GM12878 (cell line): ENCODE results near the gene ANKHD1. TPM values are rescaled to one million over a fixed set of nuclear protein-coding genes. Genes with fewer than 3 reads are reported as not detected.

ENCODE experiments used
- ATAC-seq: fragments of 200-7000 bp; cut with Tn5 transposase; 3 replicates; pipeline ENCODE4 v1.9.1; 2020; ENCODE audit warnings: mild to moderate bottlenecking, moderate library complexity
- Bru-seq: library from RNA; stranded (reverse); fragments of 400-500 nt; gene quantifications from one replicate; lab custom pipeline; 2021; lab: Mats Ljungman, UMichigan
- BruChase-seq, 2 experiments: library from RNA; stranded (reverse); fragments of 400-500 nt; gene quantifications; one replicate each; lab custom pipeline; 2021; lab: Mats Ljungman, UMichigan
- BruUV-seq: library from RNA; stranded (reverse); fragments of 400-500 nt; replicated peaks from 2 replicates; lab custom pipeline; 2021; lab: Mats Ljungman, UMichigan
- CTCF ChIA-PET: fragments of 300-600 bp; sonication (Branson Sonifier 250); formaldehyde crosslinking; extraction: SDS; loops from one replicate; lab custom pipeline; 2021; ENCODE audit warnings: inconsistent platforms; lab: Yijun Ruan, JAX
- POLR2A ChIA-PET: fragments of 350-600 bp; formaldehyde crosslinking; extraction: SDS; loops from one replicate; lab custom pipeline; 2021; ENCODE audit warnings: inconsistent platforms; lab: Charles Lee
- RAD21 ChIA-PET: fragments of 300-600 bp; sonication (Branson Sonifier 250); formaldehyde crosslinking; loops from one replicate; lab custom pipeline; 2023; ENCODE audit warnings: antibody characterized with exemption; ENCODE audit not compliant: unreplicated experiment; lab: Charles Lee
- SMC1A ChIA-PET: fragments of 300-600 bp; sonication (Branson Sonifier 250); formaldehyde crosslinking; loops from one replicate; lab custom pipeline; 2023; ENCODE audit not compliant: unreplicated experiment, uncharacterized antibody; lab: Charles Lee
- DNase-seq: peaks from one replicate; pipeline ENCODE4 v3.0.0-alpha.2; 2011; ENCODE audit warnings: low read depth, low spot score
- FAIRE-seq: peaks from 3 replicates; lab custom pipeline; 2011; peaks lifted over from hg19 to GRCh38; lab: Jason Lieb, UNC
- H2AFZ ChIP-seq: 2 replicates; pipeline ENCODE4 v1.6.0; 2011; ENCODE audit warnings: low read depth, low read length, control low read depth; ENCODE audit not compliant: control insufficient read depth
- H3K27ac ChIP-seq: 2 replicates; pipeline ENCODE4 v1.5.1; 2011; ENCODE audit warnings: control low read depth; ENCODE audit not compliant: control insufficient read depth, insufficient read depth
- H3K27me3 ChIP-seq, 2 experiments: replicated peaks in 1 of 2; 2 replicates each; pipeline versions ENCODE4 v1.6.0 to v1.6.1; 2011; ENCODE audit warnings: low read length in 1 of 2; ENCODE audit not compliant: control insufficient read depth in 2 of 2, insufficient read depth in 2 of 2
- H3K36me3 ChIP-seq, 2 experiments: 2 replicates each; pipeline ENCODE4 v1.5.1; 2011; ENCODE audit warnings: low read length in 1 of 2; ENCODE audit not compliant: control insufficient read depth in 2 of 2, insufficient read depth in 2 of 2
- H3K4me1 ChIP-seq: 2 replicates; pipeline ENCODE4 v1.6.1; 2011; ENCODE audit warnings: mild to moderate bottlenecking, low read length, moderate library complexity, mixed read lengths; ENCODE audit not compliant: control insufficient read depth, insufficient read depth
- H3K4me2 ChIP-seq: 2 replicates; pipeline ENCODE4 v1.6.0; 2011; ENCODE audit warnings: control low read depth; ENCODE audit not compliant: control insufficient read depth, insufficient read depth
- H3K4me3 ChIP-seq: fragments of 200-600 bp; sonication (generic); 2 replicates; pipeline ENCODE4 v1.5.1; 2016
- H3K79me2 ChIP-seq: 2 replicates; pipeline ENCODE4 v1.6.0; 2011; ENCODE audit warnings: low read length; ENCODE audit not compliant: control insufficient read depth, insufficient read depth
- H3K9ac ChIP-seq: 2 replicates; pipeline ENCODE4 v1.8.0; 2011; ENCODE audit warnings: low read length, control low read depth, mixed read lengths; ENCODE audit not compliant: control insufficient read depth, insufficient read depth
- H3K9me3 ChIP-seq: replicated peaks from 3 replicates; pipeline ENCODE4 v1.5.1; 2011; ENCODE audit warnings: mild to moderate bottlenecking, low read length; ENCODE audit not compliant: control insufficient read depth, insufficient read depth
- H4K20me1 ChIP-seq: 2 replicates; pipeline ENCODE4 v1.6.0; 2011; ENCODE audit not compliant: control insufficient read depth, insufficient read depth
- ASH2L ChIP-seq: fragments of 300-600, 200-600 bp; sonication (generic); IDR thresholded peaks from 2 replicates; pipeline ENCODE4 v1.6.1; 2017; ENCODE audit warnings: low read depth, mild to moderate bottlenecking, borderline replicate concordance
- CREM ChIP-seq: IDR thresholded peaks from 2 replicates; pipeline ENCODE4 v1.6.1; 2014; ENCODE audit warnings: antibody characterized with exemption, low read depth
- EP300 ChIP-seq, 2 experiments: fragments of 150-350 bp in 1 of 2; IDR thresholded peaks; 2 replicates each; pipeline ENCODE4 v1.6.1; 2011 to 2012; ENCODE audit warnings: low read depth in 2 of 2, low read length in 2 of 2, borderline replicate concordance in 1 of 2, improper control_type of control experiment in 1 of 2, inconsistent platforms in 1 of 2; ENCODE audit not compliant: control insufficient read depth in 1 of 2
- RAD51 ChIP-seq: fragments of 450-650 bp; IDR thresholded peaks from 2 replicates; pipeline ENCODE4 v1.6.1; 2016; ENCODE audit warnings: moderate library complexity, mild to moderate bottlenecking, inconsistent platforms
- RUNX3 ChIP-seq: IDR thresholded peaks from 2 replicates; pipeline ENCODE4 v1.6.1; 2012; ENCODE audit warnings: low read length, inconsistent platforms
- SUPT20H ChIP-seq: IDR thresholded peaks from 2 replicates; pipeline ENCODE4 v1.6.1; 2011; ENCODE audit warnings: low read depth, mild to moderate bottlenecking, low read length, moderate library complexity, borderline replicate concordance; ENCODE audit not compliant: control insufficient read depth
- TCF3 ChIP-seq: IDR thresholded peaks from 2 replicates; pipeline ENCODE4 v1.6.1; 2012; ENCODE audit warnings: low read depth, mild to moderate bottlenecking, low read length, borderline replicate concordance; ENCODE audit not compliant: insufficient read depth
- whole genome bisulfite sequencing: methylation state at CpG from one replicate; pipeline ENCODE4 v1.1.6; 2016; ENCODE audit warnings: low lambda C conversion rate; ENCODE audit not compliant: insufficient replicate concordance, insufficient coverage; ENCODE audit errors: missing lambda C conversion rate; 5-methylcytosine and 5-hydroxymethylcytosine counted together
- in situ Hi-C: fragments of 300-500 bp; cut with MboI; formaldehyde crosslinking; loops from 9 replicates; pipeline ENCODE4 v1.14.3; 2018; ENCODE audit warnings: mixed read lengths
- intact Hi-C: fragments of 100-400 bp; cut with micrococcal nuclease; formaldehyde crosslinking; loops from one replicate; pipeline ENCODE4 v1.14.2; 2022; ENCODE audit not compliant: unreplicated experiment
- long read RNA-seq, 2 experiments: library from polyadenylated mRNA; unstranded; transcript quantifications; one replicate each; pipeline ENCODE4 v2.0.0, GENCODE V29; 2019 to 2020
- polyA minus RNA-seq, 3 experiments: library from RNA; depleted of rRNA, polyadenylated mRNA; stranded (reverse); fragments of >200 nt; gene quantifications; 2 replicates each; pipeline ENCODE4 v1.2.3, GENCODE V29; 2011
- polyA plus RNA-seq, 11 experiments: library from polyadenylated mRNA; depleted of rRNA in 4 of 11; unstranded in 6 of 11; stranded (reverse) in 5 of 11; fragments of >200 nt; fragmentation: Nextera tagmentation in 4 of 11; fragmentation: Illumina TruSeq in 1 of 11; extraction: Ambion mirVana in 4 of 11; extraction: Trizol in 1 of 11; gene quantifications; 1 replicate in 1 of 11; 2 replicates in 10 of 11; pipeline versions ENCODE4 v1.2.1 to v1.2.3, GENCODE V29; 2011 to 2016; ENCODE audit warnings: inconsistent platforms in 2 of 11, missing spikeins in 2 of 11, low read depth in 1 of 11
- total RNA-seq, 4 experiments: library from RNA; depleted of rRNA in 3 of 4; stranded (reverse); fragments of >200 nt in 3 of 4; fragmentation: Illumina TruSeq in 1 of 4; extraction: Trizol in 1 of 4; gene quantifications; 2 replicates each; pipeline versions ENCODE4 v1.2.1 to v1.2.3, GENCODE V29; 2013 to 2021
- TF ChIP-seq, protein P1 (sequence below): IDR thresholded peaks from 2 replicates; pipeline ENCODE4 v1.6.1; 2012; ENCODE audit warnings: low read depth, low read length, improper control_type of control experiment
- TF ChIP-seq, protein P2 (sequence below): IDR thresholded peaks from 2 replicates; pipeline ENCODE4 v1.6.1; 2012; ENCODE audit warnings: low read depth, low read length, improper control_type of control experiment

Gene ANKHD1, protein sequence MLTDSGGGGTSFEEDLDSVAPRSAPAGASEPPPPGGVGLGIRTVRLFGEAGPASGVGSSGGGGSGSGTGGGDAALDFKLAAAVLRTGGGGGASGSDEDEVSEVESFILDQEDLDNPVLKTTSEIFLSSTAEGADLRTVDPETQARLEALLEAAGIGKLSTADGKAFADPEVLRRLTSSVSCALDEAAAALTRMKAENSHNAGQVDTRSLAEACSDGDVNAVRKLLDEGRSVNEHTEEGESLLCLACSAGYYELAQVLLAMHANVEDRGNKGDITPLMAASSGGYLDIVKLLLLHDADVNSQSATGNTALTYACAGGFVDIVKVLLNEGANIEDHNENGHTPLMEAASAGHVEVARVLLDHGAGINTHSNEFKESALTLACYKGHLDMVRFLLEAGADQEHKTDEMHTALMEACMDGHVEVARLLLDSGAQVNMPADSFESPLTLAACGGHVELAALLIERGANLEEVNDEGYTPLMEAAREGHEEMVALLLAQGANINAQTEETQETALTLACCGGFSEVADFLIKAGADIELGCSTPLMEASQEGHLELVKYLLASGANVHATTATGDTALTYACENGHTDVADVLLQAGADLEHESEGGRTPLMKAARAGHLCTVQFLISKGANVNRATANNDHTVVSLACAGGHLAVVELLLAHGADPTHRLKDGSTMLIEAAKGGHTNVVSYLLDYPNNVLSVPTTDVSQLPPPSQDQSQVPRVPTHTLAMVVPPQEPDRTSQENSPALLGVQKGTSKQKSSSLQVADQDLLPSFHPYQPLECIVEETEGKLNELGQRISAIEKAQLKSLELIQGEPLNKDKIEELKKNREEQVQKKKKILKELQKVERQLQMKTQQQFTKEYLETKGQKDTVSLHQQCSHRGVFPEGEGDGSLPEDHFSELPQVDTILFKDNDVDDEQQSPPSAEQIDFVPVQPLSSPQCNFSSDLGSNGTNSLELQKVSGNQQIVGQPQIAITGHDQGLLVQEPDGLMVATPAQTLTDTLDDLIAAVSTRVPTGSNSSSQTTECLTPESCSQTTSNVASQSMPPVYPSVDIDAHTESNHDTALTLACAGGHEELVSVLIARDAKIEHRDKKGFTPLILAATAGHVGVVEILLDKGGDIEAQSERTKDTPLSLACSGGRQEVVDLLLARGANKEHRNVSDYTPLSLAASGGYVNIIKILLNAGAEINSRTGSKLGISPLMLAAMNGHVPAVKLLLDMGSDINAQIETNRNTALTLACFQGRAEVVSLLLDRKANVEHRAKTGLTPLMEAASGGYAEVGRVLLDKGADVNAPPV (N-terminal part only)
- total RNA-seq (2013; cell fraction: nucleolus; rRNA removed): 409 and 411 TPM in 2 replicates
- total RNA-seq (2014; rRNA removed): 56.3 and 59.9 TPM in 2 replicates
- total RNA-seq (2014; rRNA removed; fragmentation: Illumina TruSeq; extraction: Trizol): 60.2 and 61.5 TPM in 2 replicates
- total RNA-seq (2021): 85.6 and 87.1 TPM in 2 replicates
- 61.7 TPM for polyA plus RNA-seq (2011; ENCODE audit: low read depth)
- 86.7 and 96.8 TPM in 2 replicates for polyA plus RNA-seq (2011; rRNA removed)
- 51.8 and 60.4 TPM in 2 replicates for polyA plus RNA-seq (2011; cell fraction: cytosol; rRNA removed)
- polyA plus RNA-seq (2011; cell fraction: nucleus; rRNA removed): 90.0 and 107 TPM in 2 replicates
- polyA plus RNA-seq (2012): 65.7 and 75.6 TPM in 2 replicates
- polyA plus RNA-seq (2014; fragmentation: Illumina TruSeq; extraction: Trizol): 84.7 and 95.6 TPM in 2 replicates
- polyA plus RNA-seq (2014; fragmentation: Nextera tagmentation; extraction: Ambion mirVana): 10 to 100 TPM; 31.6 to 36.3 TPM
- polyA plus RNA-seq (2014; rRNA removed): 69.3 and 72.5 TPM in 2 replicates
- polyA plus RNA-seq (2016; fragmentation: Nextera tagmentation; extraction: Ambion mirVana): 10 to 100 TPM; 76.1 to 76.7 TPM
- 119 and 180 TPM in 2 replicates for polyA minus RNA-seq (2011; rRNA and poly(A)+ RNA removed)
- 34.9 and 50.0 TPM in 2 replicates for polyA minus RNA-seq (2011; cell fraction: cytosol; rRNA and poly(A)+ RNA removed)
- polyA minus RNA-seq (2011; cell fraction: nucleus; rRNA and poly(A)+ RNA removed): 56.9 and 116 TPM in 2 replicates
- Bru-seq, nascent RNA: percentile 93 among the genes with signal in this experiment
- BruChase-seq, experiment 1, labeled RNA remaining after a 6-hour chase: percentile 98 among the genes with signal in this experiment
- BruChase-seq, experiment 2, labeled RNA remaining after a 2-hour chase: percentile 99 among the genes with signal in this experiment
- long read RNA-seq, experiment 1, transcript ANKHD1-205 (11 exons, 2,135 nt): major isoform, 15 of 30 reads
- long read RNA-seq, experiment 1, partial matches to known transcripts: 6 of 30 reads
- long read RNA-seq, experiment 1, other reads (novel, unspliced or antisense): 9 of 30 reads
- long read RNA-seq, experiment 2, transcript ANKHD1-205 (11 exons, 2,135 nt): major isoform, 5 of 90 reads
- long read RNA-seq, experiment 2, partial matches to known transcripts: 69 of 90 reads
- long read RNA-seq, experiment 2, other reads (novel, unspliced or antisense): 15 of 90 reads

DNA sequence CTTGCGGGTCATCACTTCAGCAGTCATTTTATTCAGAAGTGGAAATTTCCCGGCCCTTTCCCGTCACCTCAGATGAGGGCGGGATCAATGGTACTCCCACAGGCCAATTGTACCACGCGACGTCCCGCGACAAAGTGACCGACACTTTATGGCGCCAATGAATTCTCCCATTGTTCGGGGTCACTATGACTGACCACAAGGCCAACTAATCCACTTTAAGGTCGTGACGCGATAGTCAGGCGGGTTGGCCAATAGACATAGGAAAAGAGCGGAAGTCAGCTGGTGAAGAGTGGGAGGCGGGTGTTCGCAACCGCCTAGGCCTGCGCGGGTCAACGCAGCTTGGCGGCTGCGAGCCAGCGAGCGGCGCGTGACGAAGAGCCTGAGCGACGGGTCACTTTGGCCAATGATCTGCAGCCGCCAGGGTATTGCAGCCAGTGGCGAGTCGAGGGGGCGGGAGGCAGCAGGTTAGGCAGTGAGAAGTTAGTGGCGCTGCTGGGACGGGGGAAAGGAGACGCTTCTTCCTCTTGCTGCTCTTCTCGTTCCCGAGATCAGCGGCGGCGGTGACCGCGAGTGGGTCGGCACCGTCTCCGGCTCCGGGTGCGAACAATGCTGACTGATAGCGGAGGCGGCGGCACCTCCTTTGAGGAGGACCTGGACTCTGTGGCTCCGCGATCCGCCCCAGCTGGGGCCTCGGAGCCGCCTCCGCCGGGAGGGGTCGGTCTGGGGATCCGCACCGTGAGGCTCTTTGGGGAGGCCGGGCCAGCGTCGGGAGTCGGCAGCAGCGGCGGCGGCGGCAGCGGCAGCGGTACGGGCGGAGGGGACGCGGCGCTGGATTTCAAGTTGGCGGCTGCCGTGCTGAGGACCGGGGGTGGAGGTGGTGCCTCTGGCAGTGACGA, at the start of gene ANKHD1:
Gene ANKHD1, plus strand, starts transcription at position 472 of the 896 bp plus-strand sequence. Its CDS starts 135 bp downstream, at position 607.
- intact Hi-C loops: loop anchor here (2.0 to 5.0 kb wide), 4 partner anchors 131 to 289 kb away; partner anchors contain the start of genes HARS1, HARS2 and TMCO6
- Histone ChIP-seq H3K27me3 (no peaks in the 10 kb centered on the region), H3K36me3 (no peaks in the 10 kb centered on the region), H3K4me1 (no peaks in the 10 kb centered on the region; the same call in 1 of the 2 replicates), H2AFZ (peak within 1 kb of the TSS; percentile 100), H3K79me2 (peaks cover 70% of the 10 kb centered on the region), H3K27ac (peak within 1 kb of the TSS; percentile 98), H3K9ac (peak within 1 kb of the TSS; percentile 92), H4K20me1 (no peaks in the 10 kb centered on the region), H3K9me3 (no peaks in the 10 kb centered on the region), H3K4me2 (peak within 1 kb of the TSS; percentile 95), H3K4me3 (peak within 1 kb of the TSS; percentile 85)
- TSS peak; percentile 72 for BruUV-seq
- WGBS: 1% methylated on average over 78 of the region's 83 CpGs
- CTCF ChIA-PET: interaction anchor here (0.7 to 1.4 kb wide), 10 partner anchors 23 to 317 kb away, joined by 3 read pairs; partner anchors contain the start of genes HARS1, HARS2 and HBEGF
- peak; percentile 98 for FAIRE-seq
- RAD21 ChIA-PET: interaction anchor here (0.6 to 1.4 kb wide), 10 partner anchors 29 to 317 kb away, joined by 3 to 5 read pairs (median 3); partner anchors contain the start of genes EIF4EBP3, HARS1 and ZMAT2
- SMC1A ChIA-PET: interaction anchor here (0.9 to 1.7 kb wide), 9 partner anchors 18 to 1106 kb away, joined by 3 to 5 read pairs (median 3); partner anchors contain the start of genes EIF4EBP3, IK and NDUFA2
- POLR2A ChIA-PET: interaction anchor here (0.5 to 2.7 kb wide), 11 partner anchors 23 to 310 kb away, joined by 3 to 11 read pairs (median 4); partner anchors contain the start of genes EIF4EBP3, IK, NDUFA2 and SRA1
- DNase-seq: peak; percentile 100
- in situ Hi-C loops: loop anchor here (25.0 kb wide), 1 partner anchor 1211 kb away; the partner anchor contains the start of gene DIAPH1
- ATAC-seq: peak; percentile 88
- TF ChIP-seq, protein P1, sequence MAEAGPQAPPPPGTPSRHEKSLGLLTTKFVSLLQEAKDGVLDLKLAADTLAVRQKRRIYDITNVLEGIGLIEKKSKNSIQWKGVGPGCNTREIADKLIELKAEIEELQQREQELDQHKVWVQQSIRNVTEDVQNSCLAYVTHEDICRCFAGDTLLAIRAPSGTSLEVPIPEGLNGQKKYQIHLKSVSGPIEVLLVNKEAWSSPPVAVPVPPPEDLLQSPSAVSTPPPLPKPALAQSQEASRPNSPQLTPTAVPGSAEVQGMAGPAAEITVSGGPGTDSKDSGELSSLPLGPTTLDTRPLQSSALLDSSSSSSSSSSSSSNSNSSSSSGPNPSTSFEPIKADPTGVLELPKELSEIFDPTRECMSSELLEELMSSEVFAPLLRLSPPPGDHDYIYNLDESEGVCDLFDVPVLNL: no peak
- TF ChIP-seq EP300 (IDR thresholded peaks at IDR 0.05; ENCODE audit: borderline replicate concordance in 1 of 2, control insufficient read depth in 1 of 2, low read depth in 2 of 2, low read length in 2 of 2) (no peak), ASH2L (0 out of 2 replicates have a peak, but pooled peaks have one; percentile 66), SUPT20H (no peak), RAD51 (peak; percentile 95), CREM (peak; percentile 97), RUNX3 (peak; percentile 45), TCF3 (0 out of 2 replicates have a peak, but pooled peaks have one; percentile 26)
- TF ChIP-seq, protein P2, sequence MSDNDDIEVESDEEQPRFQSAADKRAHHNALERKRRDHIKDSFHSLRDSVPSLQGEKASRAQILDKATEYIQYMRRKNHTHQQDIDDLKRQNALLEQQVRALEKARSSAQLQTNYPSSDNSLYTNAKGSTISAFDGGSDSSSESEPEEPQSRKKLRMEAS: peak; percentile 20
